Activated CD4-positive, alpha-beta T cell treated with anti-CD3 and anti-CD28 coated beads, Interleukin-2, amount 50 U/mL, for 48 hours (primary cell): ENCODE data around the gene GRAMD1A.
"Not testable (repeated sequence)": the region's sequence is repeated elsewhere in the genome, so short reads cannot be mapped to it uniquely, and the experiment has no call there.

ENCODE experiments used
- DNase-seq, 2 experiments: peaks; one replicate each; pipeline ENCODE4 v3.0.0-alpha.2; 2020

GRAMD1A gene

GRCh38 chr19:35021596-35021995 is 21.5 kb downstream of the GRAMD1A start:
- DNase-seq, result no peak

- no peak for DNase-seq
These were observed 22.3 kb downstream of the GRAMD1A start for GRCh38 chr19:35022460-35022859.

DNA sequence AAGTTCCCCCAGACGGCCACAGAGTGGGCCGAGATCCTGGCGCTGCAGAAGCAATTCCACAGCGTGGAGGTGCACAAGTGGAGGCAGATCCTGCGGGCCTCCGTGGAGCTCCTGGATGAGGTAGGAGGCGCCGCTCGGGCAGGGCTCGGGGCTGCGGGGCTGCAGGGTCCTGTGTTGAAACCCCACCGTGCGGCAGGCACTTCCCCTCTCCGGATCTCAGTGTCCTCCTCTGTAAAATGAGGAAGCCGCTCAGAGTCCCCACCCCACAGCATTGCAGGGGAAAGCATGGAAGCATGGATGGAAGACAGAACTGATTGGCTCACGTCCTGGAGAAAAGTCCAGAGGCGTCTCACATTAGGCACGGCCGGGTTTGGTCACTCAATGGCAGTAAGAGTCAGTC is 23.3 kb downstream of the GRAMD1A start:
- no peak for DNase-seq

DNA sequence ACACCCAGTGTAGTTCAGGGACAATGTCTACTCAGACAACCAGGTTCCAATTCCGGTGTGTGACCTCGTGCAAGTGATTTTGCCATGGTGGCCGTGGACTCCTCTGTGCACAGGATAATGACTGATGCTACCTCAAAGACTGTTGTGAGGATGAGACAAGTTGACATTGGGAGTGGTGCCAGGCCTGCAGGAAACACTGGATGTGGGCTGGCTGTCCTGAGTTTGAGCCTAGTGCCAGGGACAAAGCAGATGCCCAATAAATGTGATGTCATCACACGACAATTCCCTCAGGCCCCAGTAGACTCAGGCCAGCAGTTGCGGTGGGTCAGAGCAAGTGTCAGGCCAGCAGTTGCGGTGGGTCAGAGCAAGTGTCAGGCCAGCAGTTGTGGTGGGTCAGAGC is 24.0 kb downstream of the GRAMD1A start:
- DNase-seq, result no peak

GRCh38 chr19:35025969-35026368 is 25.8 kb downstream of the GRAMD1A start:
- DNase-seq, result no peak

GRCh38 chr19:35026418-35026817 is 26.3 kb downstream of the GRAMD1A start:
- DNase-seq, result no peak

DNA sequence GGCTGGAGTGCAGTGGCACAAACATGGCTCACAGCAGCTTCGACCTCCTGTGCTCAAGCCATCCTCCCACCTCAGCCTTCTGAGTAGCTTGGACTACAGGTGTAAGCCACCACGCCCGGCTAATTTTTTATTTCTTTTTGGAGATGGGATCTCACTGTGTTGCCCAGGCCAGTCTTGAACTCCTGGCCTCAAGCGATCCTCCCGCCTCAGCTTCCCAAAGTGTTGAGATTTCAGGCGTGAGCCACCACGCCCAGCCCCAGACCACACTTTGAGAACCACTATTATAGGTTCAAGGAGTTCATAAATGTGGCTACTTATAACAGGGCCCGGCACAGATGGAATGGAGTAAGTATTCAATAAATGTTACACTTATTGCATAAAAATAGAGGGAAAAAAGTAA is 26.9 kb downstream of the GRAMD1A start:
- no peak for DNase-seq

DNA sequence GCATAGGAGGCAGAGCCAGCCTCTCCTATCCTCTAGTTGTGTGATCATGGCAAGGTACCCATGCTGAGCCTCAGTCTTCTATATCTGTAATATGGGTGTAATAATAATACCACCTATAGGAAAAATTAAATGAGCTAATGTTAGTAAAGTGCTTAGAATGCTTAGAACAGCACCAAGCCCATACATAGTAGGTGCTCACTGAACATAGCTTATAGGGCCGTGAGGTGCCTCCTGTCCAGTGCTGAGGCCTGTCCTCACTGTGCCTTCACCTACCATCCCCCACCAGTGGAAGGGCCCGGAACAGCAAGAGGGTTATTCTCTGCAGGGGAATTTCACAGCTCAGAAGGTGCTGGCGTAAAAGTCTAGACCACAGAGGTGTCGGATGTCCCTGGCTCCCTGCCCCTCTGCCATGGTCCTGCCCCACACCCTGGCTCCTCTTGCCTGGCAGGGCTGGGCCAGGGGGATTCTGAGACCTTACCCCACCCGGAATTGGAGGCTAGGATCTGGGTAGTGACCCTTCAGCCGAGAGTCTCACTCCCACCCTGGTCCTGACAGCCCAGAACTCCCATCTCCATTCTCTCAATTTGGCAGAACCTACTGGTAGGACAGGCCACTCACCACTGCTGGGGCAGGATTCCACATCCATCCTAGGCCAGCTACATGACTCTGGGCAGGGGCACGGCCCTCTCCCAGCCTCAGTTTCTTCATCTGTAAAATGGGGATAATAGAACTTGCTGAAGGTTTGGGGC is 27.9 kb downstream of the GRAMD1A start:
- DNase-seq, result no peak

- not testable (repeated sequence) for DNase-seq
These were observed 28.4 kb downstream of the GRAMD1A start for GRCh38 chr19:35028600-35028885.

DNA sequence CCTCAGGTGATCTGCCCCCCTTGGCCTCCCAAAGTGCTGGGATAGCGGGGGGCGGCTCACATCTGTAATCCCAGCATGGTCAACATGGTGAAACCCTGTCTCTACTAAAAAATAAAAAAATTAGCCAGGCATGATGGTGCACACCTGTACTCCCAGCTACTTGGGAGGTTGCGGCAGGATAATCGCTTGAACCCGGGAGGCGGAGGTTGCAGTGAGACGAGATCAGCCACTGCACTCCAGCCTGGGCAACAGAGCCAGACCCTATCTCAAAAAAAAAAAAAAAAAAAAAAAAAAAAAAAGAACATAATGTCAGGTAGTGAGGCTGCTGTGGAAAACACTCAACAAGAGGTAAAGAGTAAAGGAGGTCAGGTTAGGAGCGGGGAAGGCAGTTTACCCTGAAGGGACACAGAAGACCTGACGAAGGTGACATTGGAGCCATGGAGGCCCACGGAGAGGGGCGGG is 29.2 kb downstream of the GRAMD1A start:
- not testable (repeated sequence) for DNase-seq

DNA sequence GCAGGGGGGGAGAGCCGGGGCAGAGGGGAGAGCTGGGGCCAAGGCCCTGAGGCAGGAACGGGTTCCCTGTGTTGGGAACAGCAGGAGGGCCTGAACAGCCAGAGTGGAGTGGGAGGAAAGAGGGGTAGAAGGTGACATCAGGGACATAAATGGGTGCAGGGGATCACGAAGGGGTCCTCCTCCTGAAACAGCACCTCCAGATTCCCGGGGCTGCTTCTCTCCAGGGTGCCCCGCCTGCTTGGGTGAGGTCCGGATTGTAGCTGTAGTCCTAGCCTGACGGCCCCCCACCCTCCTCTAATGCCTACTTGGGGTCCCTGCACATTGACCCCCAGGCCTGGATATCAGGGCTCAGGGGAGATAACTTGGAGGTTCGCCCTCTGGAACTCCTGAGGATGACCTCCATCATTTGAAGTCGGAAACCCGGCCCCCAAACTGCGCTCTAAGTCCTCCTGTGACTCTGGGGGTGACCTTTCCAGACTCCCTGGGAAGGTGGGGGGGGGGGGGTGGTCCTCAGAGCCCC is 29.7 kb downstream of the GRAMD1A start:
- peak in 1 of 2 experiments; percentile 34 for DNase-seq

DNA sequence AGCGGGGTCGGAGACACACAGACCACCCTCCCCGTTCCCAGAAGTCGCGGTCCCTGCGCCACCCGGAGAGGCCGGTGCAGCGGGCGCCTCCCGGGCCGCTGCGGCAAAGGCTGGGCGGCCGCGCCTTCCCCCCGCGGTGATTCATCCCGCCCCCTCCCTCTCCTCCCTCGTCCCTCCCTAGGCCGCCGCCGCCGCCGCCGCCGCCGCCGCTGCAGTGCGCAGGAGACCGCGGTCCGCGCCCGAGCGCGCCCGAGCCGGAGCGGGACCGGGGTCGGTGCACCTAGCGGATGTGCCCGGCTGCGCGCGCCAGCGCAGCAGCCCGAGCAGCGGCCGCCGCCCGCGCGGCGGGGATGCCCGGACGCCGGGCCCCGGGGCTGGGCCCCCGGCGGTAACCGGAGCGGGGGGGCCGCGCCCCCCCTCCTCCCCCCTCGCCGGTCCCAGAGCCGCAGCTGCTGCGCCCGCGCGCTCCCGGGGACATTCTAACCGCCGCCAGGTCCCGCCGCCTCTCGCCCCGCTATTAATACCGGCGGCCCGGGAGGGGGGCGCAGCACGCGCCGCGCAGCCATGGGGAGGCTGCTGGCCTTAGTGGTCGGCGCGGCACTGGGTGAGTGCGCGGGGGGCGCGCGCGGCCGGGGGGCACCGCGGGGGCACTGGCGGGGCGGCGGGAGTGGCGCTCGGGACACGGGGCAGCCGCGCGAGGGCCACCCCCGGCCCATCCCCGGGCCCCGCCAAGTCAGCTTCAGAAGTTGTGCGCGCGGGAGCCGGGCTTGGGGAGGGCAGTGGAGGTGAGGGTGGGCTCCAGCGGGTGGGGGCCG is 30.3 kb downstream of the GRAMD1A start, which contains the start of gene SCN1B:
Gene SCN1B (plus strand): TSS at position 214 of the 815 bp plus-strand sequence. CDS start 351 bp downstream, at position 565.
- DNase-seq, result peak; percentile 74 to 77

DNA sequence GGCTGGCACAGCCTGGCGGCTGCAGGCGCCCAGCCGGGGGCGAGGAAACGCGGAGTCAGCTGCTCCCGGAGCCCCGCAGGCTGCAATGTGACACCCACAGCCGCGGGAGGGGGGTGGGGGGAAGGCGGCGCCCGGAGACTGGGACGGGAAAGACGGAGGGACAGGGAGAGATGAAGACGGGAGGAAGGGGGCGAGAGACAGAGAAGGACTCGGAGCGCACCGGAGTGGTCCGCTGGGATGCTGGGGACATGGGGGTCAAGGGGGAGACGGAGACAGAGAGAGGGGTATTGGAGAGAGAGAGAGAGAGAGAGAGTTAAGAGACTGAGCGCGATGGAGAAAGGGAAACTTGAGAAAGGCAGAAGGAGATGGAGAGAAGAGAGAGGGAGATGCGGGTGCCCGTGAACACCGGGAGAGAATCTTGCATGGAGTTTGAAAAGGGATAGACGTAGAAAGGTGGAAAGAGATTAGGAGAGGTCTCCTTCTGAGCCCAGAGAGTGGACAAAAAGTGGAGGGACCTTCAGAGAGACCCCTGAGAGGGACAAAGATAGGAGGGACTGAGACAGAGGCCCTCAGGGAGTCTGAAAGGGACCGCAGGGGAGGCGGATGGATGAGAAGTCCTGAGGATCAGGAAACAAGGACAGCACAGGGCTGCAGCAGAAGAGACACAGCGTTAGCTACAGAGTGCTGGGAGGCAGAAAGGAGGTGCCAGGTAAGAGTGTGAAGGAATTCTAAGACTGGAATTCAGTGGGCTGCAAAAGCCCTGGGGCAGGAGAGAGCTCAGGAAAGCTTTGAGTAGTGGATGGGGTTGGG is 31.2 kb downstream of the GRAMD1A start:
- DNase-seq, result no peak

GRCh38 chr19:35032356-35032865 is 32.3 kb downstream of the GRAMD1A start:
- no peak for DNase-seq

DNA sequence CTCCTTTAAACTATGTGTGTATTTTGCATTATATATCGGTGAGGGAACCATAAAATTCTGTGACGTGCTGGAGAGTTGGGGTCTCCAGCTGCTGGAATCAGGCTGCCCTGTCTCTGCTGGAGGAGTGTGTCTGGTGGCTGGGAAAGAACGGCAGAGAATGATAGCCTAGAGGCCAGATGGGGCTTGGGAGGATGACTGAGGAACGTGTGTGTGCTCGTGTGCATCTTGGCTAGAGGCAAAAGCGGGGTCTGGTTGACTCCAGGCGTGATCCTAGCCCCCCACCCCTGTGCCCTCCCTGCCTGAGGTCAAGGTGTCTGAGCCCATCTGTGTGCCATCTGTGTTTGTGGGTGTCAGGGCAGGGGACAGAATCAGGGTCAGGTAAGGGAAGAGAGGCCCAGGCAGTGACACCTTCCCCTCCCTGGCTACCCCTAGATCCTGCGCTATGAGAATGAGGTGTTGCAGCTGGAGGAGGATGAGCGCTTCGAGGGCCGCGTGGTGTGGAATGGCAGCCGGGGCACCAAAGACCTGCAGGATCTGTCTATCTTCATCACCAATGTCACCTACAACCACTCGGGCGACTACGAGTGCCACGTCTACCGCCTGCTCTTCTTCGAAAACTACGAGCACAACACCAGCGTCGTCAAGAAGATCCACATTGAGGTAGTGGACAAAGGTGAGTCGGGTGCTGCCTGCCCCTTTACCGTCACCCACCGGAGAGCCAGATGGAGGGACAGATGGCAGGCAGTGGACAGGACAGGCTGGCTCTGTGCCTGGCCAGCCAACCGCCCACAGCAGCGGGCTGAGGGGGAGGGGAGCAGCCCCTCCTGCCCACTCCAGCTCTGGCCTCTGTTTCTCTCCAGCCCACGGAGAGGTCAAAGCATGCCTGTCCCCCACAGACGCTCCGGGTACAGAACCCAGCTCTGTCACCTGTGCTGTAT is 33.2 kb downstream of the GRAMD1A start:
- DNase-seq, result no peak

DNA sequence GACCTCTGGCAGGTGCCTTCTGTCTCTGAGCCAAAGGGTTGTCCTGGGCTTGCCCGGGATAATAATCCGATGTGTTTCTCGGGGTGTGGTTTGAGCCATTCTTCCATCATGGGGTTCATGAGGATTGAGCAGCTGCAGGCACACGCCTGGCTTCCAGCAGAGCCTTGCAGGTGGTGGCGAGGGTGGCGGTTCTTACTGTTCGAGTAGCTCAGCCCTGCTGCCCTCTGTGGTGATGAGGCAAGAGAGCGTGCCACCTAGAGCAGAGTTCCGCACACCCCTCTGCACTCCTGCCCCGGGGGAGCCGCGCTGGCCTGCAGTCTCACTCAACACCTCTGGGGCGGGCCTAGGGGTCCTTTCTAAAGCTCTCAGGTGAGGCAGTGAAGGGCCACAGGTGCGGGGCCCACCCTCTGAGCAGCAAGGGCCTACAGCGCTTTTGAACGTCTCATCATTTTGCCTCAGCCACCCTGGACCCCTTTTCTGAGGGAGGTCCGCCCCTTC is 33.9 kb downstream of the GRAMD1A start:
- no peak for DNase-seq

GRCh38 chr19:35034588-35035382 is 34.7 kb downstream of the GRAMD1A start:
- no peak for DNase-seq

- DNase-seq, result no peak
These were observed 37.8 kb downstream of the GRAMD1A start for GRCh38 chr19:35037716-35038622.
